ENCODE measurements around the gene KRTAP10-2.
"Not testable (repeated sequence)": the region's sequence is repeated elsewhere in the genome, so short reads cannot be mapped to it uniquely, and the experiment has no call there.

KRTAP10-2 gene

DNA sequence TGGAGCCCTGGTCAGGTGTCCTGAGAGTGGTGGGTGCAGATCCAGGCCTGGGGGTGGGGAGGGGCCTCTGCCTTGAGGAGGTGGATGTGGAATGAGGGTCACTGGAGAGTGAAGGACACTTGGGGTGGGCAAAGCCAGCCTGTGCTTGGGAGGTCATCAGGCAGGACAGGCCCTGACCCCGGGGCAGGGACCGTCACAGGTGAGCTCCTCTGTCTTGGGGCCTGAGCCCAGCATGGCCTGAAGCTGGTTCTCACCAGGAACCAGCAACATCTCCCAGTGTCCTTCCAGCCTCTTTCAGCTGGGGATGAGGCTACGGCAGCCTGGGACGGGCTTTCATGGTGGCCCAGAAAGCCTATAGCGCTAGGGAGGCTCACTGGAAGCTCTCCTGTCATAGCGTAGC, 831 bp upstream of the KRTAP10-2 start:
- H3K4me3 ChIP-seq (ENCODE audit: low read depth in 1 of 2, low read length in 2 of 2) = no peak overlapping the region
- no peak for ATAC-seq (ENCODE audit: insufficient read depth, low read depth)
- no peaks in the 10 kb centered on the region for H3K36me3 ChIP-seq (ENCODE audit: insufficient read depth, low read length)
- H3K4me1 ChIP-seq (ENCODE audit: insufficient read depth, low read length) = no peaks in the 10 kb centered on the region
- H4K20me1 ChIP-seq (ENCODE audit: insufficient read depth, low read length) = 0 out of 2 replicates have a peak, but pooled peaks cover 3% of the 10 kb centered on the region
- H3K9ac ChIP-seq (ENCODE audit: low read depth, low read length) = no peak overlapping the region
- DNase-seq = no peak
- H3K27ac ChIP-seq (ENCODE audit: low read length) = no peak overlapping the region
- H3K4me2 ChIP-seq (ENCODE audit: insufficient read depth, low read length) = no peak overlapping the region
- H3K79me2 ChIP-seq (ENCODE audit: insufficient read depth, low read length) = no peaks in the 10 kb centered on the region
- H3K9me3 ChIP-seq (ENCODE audit: insufficient read depth, low read length, severe bottlenecking) = no peaks in the 10 kb centered on the region
- peaks cover 3% of the 10 kb centered on the region for H3K27me3 ChIP-seq (ENCODE audit: insufficient read depth, low read length, poor library complexity)
- TF ChIP-seq EZH2 (IDR thresholded peaks at IDR 0.05; ENCODE audit: borderline replicate concordance, low read depth, low read length, severe bottlenecking) = no peak
- TF ChIP-seq, protein P1, sequence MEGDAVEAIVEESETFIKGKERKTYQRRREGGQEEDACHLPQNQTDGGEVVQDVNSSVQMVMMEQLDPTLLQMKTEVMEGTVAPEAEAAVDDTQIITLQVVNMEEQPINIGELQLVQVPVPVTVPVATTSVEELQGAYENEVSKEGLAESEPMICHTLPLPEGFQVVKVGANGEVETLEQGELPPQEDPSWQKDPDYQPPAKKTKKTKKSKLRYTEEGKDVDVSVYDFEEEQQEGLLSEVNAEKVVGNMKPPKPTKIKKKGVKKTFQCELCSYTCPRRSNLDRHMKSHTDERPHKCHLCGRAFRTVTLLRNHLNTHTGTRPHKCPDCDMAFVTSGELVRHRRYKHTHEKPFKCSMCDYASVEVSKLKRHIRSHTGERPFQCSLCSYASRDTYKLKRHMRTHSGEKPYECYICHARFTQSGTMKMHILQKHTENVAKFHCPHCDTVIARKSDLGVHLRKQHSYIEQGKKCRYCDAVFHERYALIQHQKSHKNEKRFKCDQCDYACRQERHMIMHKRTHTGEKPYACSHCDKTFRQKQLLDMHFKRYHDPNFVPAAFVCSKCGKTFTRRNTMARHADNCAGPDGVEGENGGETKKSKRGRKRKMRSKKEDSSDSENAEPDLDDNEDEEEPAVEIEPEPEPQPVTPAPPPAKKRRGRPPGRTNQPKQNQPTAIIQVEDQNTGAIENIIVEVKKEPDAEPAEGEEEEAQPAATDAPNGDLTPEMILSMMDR (IDR thresholded peaks at IDR 0.05; ENCODE audit: borderline replicate concordance, extremely low read depth, low read length, poor library complexity, severe bottlenecking) = no peak
- H2AFZ ChIP-seq (ENCODE audit: low read depth, low read length) = no peak overlapping the region

DNA sequence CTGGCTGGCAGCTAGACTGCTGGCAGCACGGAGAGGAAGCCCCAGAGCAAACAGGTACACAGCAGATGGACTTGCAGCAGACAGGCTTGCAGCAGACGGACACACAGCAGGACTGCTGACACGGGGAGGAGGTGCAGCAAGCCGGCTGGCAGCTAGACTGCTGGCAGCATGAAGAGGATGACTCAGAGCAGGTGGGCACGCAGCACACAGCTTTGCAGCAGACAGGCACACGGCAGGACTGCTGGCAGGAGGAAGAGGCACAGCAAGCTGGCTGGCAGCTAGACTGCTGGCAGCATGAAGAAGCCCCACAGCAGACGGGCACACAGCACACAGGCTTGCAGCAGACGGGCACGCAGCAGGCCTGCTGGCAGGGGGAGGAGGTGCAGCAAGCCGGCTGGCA, 498 bp downstream of the KRTAP10-2 start:
- no peaks in the 10 kb centered on the region for H3K4me1 ChIP-seq (ENCODE audit: insufficient read depth, low read length)
- H4K20me1 ChIP-seq (ENCODE audit: insufficient read depth, low read length) = 0 out of 2 replicates have a peak, but pooled peaks cover 3% of the 10 kb centered on the region
- no peak overlapping the region for H3K9ac ChIP-seq (ENCODE audit: low read depth, low read length)
- H3K27ac ChIP-seq (ENCODE audit: low read length) = no peak overlapping the region
- DNase-seq (no peak), ATAC-seq (ENCODE audit: insufficient read depth, low read depth) (no peak)
- no peaks in the 10 kb centered on the region for H3K79me2 ChIP-seq (ENCODE audit: insufficient read depth, low read length)
- H3K4me2 ChIP-seq (ENCODE audit: insufficient read depth, low read length) = no peak overlapping the region
- TF ChIP-seq, protein P1 (IDR thresholded peaks at IDR 0.05; ENCODE audit: borderline replicate concordance, extremely low read depth, low read length, poor library complexity, severe bottlenecking) = no peak
- no peak for TF ChIP-seq EZH2 (IDR thresholded peaks at IDR 0.05; ENCODE audit: borderline replicate concordance, low read depth, low read length, severe bottlenecking)
- H3K9me3 ChIP-seq (ENCODE audit: insufficient read depth, low read length, severe bottlenecking) = no peaks in the 10 kb centered on the region
- peaks cover 3% of the 10 kb centered on the region for H3K27me3 ChIP-seq (ENCODE audit: insufficient read depth, low read length, poor library complexity)
- H3K4me3 ChIP-seq (ENCODE audit: low read depth in 1 of 2, low read length in 2 of 2) = no peak overlapping the region
- H2AFZ ChIP-seq (ENCODE audit: low read depth, low read length) = no peak overlapping the region
- H3K36me3 ChIP-seq (ENCODE audit: insufficient read depth, low read length) = no peaks in the 10 kb centered on the region

DNA sequence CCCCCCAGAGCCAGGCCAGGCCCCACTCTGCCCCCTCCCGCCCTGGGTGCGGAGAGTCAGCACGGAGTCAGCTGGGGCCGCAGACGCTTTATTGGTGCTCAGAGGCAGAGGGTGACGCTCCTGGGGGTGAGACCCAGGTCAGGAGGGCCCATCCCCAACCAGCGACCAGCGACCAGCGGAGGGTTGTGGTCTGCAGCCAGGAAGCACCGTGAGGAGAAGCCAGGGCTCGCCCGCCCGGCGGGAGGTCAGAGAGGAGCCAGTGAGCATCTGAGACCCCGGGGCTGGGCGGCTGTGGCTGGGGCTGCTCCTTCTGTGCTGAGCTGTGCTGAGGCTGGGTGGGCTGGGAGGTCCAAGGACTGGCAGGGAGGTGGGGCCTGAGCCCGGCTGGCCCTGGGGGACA, 1.0 kb downstream of the KRTAP10-2 start:
- H3K9ac ChIP-seq (ENCODE audit: low read depth, low read length); H3K4me2 ChIP-seq (ENCODE audit: insufficient read depth, low read length); H2AFZ ChIP-seq (ENCODE audit: low read depth, low read length); H3K27ac ChIP-seq (ENCODE audit: low read length); H3K4me1 ChIP-seq (ENCODE audit: insufficient read depth, low read length); H4K20me1 ChIP-seq (ENCODE audit: insufficient read depth, low read length); ATAC-seq (ENCODE audit: insufficient read depth, low read depth); H3K4me3 ChIP-seq (ENCODE audit: low read depth in 1 of 2, low read length in 2 of 2); H3K36me3 ChIP-seq (ENCODE audit: insufficient read depth, low read length); H3K9me3 ChIP-seq (ENCODE audit: insufficient read depth, low read length, severe bottlenecking); DNase-seq; H3K79me2 ChIP-seq (ENCODE audit: insufficient read depth, low read length); H3K27me3 ChIP-seq (ENCODE audit: insufficient read depth, low read length, poor library complexity): not testable (repeated sequence)

DNA sequence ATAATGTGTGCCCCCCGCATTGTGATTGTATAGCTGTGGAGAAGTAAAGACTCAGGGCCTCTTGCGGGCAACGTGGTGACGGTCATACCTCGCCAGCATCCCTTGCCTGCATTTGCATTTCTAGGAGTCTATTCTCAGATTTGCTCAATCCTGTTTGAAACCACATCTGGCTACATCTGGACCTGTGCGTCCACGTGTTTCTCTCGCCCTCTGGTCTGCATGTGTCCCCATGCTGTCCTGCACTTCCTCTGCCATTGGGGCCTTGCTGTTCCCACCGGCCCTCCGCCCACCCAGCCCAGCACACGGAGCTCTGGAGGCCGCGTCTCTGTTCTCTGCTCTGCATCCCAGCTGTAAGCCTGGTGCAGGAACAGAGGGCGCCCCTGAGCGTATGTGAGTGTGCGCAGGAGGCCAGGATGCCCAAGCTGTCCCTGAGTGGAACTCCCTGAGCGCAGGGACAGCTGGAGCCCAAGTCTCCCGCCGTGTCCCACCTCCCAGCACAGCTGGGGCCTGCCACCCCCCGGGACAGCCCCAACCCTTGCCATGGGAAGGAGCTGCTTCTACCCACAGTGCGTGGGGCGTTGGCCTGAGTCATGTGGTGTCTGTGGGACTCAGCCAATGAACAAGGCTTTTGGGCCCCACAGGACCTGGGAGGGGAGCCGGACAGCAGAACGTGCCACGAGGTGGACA, 1.6 kb downstream of the KRTAP10-2 start:
- H3K79me2 ChIP-seq (ENCODE audit: insufficient read depth, low read length) = no peaks in the 10 kb centered on the region
- TF ChIP-seq, protein P1 (IDR thresholded peaks at IDR 0.05; ENCODE audit: borderline replicate concordance, extremely low read depth, low read length, poor library complexity, severe bottlenecking) = no peak
- TF ChIP-seq EZH2 (IDR thresholded peaks at IDR 0.05; ENCODE audit: borderline replicate concordance, low read depth, low read length, severe bottlenecking) = no peak
- no peak overlapping the region for H3K27ac ChIP-seq (ENCODE audit: low read length)
- H2AFZ ChIP-seq (ENCODE audit: low read depth, low read length) = no peak overlapping the region
- no peak for DNase-seq
- H3K36me3 ChIP-seq (ENCODE audit: insufficient read depth, low read length) = no peaks in the 10 kb centered on the region
- no peaks in the 10 kb centered on the region for H3K4me1 ChIP-seq (ENCODE audit: insufficient read depth, low read length)
- H3K4me3 ChIP-seq (ENCODE audit: low read depth in 1 of 2, low read length in 2 of 2) = no peak overlapping the region
- no peaks in the 10 kb centered on the region for H3K9me3 ChIP-seq (ENCODE audit: insufficient read depth, low read length, severe bottlenecking)
- no peak for ATAC-seq (ENCODE audit: insufficient read depth, low read depth)
- H3K9ac ChIP-seq (ENCODE audit: low read depth, low read length) = no peak overlapping the region
- H4K20me1 ChIP-seq (ENCODE audit: insufficient read depth, low read length) = 0 out of 2 replicates have a peak, but pooled peaks cover 3% of the 10 kb centered on the region
- peaks cover 3% of the 10 kb centered on the region for H3K27me3 ChIP-seq (ENCODE audit: insufficient read depth, low read length, poor library complexity)
- no peak overlapping the region for H3K4me2 ChIP-seq (ENCODE audit: insufficient read depth, low read length)
